ENCODE results near the gene CROCC2. TPM values are rescaled to one million over a fixed set of nuclear protein-coding genes. Genes with fewer than 3 reads are reported as not detected.

The CROCC2 gene
- total RNA-seq, 1 donor from 2014 or later, result not detected

DNA sequence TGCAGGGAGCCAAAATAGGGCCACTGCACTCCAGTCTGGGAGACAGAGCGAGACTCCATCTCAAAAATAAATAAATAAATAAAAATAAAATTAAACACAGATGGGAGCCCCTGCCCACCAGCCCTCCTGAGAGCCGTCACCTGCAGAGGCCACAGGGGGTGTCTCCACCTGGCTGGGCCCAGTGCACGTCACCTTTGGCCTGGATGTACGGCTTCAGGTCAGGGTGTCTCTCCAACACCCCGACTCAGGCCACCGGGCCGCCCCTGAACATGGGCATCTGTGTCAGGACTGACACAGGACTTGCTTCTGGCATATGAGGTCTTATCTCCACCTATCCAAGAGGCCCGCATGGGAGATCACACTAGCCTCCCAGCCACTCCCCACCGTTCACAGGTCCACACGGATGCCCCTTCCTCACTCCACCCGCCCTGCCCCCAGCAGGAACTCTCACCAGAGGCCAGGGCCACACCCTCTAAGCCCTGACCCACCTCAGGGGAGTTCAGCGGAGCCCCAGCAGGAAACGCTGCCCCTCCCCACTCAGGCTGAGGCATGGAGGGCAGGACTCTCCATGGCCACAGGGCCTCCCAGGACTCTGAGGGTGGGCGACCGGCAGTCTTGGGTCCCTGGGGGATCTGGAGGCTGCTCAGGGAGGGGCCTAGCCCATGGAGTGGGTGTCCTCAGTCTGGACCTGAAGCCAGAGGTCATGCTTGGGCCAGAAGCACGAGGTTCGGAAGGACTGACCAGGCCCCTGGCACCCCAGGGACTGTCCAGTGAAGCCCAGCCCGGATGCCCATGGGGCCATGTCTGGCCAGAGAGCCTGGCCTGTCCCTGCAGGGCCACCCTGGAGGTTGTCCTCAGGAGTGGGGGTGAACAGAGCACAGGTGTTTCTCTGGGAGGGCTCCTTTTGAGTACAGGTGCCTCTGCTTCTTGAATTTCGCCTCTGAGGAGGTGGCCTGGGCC is 1.6 kb upstream of the CROCC2 start:
- no peak for DNase-seq (ENCODE audit: extremely low read depth, low read depth, low spot score)

DNA sequence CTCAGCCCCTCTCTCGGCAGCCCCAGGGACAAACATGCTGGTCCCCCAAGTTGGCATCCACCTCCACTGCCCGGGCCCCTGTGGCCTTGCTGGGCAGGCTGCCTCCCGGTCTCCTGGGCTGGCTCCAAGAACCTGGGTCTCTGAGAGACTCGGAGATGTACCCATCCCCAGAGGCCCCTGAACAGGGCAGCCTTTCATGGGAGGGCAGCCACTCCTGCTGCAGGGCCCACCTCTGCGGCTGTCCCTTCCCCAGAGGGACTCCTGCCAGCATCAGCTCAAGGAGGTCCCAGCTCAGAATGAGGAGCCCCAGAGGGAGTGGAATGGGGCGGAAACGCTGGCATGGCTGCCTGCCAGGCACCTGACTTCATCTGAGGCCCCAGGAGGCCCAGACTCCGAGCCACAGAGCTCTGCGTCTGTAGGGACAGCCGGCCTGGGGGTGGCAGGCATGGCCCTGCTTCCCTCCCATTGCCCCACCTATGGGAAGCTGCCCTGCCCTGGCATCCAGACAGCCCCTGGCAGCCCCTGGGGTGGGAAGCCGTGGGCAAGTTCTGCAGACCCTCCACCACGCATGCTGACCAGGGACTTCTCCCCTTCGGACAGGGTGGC is 857 bp upstream of the CROCC2 start:
- no peak for DNase-seq (ENCODE audit: extremely low read depth, low read depth, low spot score)

DNA sequence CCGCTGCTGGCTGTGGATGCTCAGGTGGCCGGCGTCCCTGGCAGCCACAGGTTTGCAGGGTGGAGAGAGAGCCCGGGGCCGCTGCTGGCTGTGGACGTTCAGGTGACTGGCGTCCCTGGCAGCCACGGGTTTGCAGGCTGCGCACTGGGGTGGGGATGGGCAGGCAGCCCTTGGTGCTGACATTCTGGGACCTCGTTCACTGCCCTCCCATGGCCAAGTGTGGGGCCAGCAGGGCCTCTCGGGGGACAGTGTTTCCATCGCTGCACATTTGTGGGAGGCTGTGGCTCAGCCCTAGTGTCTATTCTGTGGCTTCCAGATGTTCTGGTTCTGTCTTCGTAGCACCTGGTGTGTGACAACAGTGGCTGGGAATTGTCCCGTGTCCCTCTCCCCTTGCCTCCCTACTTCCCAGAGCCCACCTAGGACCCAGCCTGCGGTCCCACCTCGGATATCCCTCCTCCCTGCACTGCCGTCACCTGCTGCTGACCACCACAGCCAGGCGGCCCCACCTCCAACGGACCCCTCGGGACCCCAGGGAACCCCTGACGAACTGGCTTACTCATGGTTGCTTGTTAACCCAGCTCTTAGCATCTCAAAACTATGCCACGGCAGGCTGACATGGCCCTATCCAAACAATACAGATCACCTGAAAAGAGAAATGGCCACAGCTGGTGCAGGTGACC is 915 bp downstream of the CROCC2 start:
- DNase-seq (ENCODE audit: extremely low read depth, low read depth, low spot score), result no peak

GRCh38 chr2:240909216-240909974 is 3.3 kb downstream of the CROCC2 start:
- no peak for DNase-seq (ENCODE audit: extremely low read depth, low read depth, low spot score)

DNA sequence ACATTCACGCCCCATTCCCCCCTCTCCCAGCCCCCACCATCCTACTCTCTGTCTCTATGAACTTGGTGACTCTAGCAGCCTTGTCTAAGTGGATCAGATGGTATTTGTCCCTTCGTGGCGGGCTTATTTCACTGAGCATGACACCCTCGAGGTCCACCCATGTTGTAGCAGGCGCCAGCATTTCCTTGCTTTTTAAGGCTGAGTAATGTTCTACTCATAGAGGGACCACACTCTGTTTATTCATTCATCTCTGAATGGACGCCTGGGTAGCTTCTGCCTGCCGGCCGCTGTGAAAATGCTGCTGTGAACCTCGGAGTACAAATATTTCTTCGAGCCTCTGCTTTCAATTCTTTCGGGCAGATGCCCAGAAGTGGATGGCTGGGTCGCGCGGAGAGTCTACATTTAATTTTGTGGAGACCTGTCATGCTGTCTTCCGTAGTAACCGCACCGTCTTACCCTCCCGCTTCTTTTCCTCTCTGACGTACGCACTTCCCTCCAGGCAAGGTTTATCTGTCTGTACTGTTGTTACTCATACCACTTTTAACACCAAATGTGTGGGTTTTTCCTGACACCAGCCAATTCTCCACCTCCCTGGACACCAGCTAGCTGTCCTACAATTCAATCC is 5.6 kb downstream of the CROCC2 start:
- no peak for DNase-seq (ENCODE audit: extremely low read depth, low read depth, low spot score)

GRCh38 chr2:240912878-240913809 is 7.0 kb downstream of the CROCC2 start:
- no peak for DNase-seq (ENCODE audit: extremely low read depth, low read depth, low spot score)

- no peak for DNase-seq (ENCODE audit: extremely low read depth, low read depth, low spot score)
These were observed 7.9 kb downstream of the CROCC2 start for GRCh38 chr2:240913810-240914644.

DNA sequence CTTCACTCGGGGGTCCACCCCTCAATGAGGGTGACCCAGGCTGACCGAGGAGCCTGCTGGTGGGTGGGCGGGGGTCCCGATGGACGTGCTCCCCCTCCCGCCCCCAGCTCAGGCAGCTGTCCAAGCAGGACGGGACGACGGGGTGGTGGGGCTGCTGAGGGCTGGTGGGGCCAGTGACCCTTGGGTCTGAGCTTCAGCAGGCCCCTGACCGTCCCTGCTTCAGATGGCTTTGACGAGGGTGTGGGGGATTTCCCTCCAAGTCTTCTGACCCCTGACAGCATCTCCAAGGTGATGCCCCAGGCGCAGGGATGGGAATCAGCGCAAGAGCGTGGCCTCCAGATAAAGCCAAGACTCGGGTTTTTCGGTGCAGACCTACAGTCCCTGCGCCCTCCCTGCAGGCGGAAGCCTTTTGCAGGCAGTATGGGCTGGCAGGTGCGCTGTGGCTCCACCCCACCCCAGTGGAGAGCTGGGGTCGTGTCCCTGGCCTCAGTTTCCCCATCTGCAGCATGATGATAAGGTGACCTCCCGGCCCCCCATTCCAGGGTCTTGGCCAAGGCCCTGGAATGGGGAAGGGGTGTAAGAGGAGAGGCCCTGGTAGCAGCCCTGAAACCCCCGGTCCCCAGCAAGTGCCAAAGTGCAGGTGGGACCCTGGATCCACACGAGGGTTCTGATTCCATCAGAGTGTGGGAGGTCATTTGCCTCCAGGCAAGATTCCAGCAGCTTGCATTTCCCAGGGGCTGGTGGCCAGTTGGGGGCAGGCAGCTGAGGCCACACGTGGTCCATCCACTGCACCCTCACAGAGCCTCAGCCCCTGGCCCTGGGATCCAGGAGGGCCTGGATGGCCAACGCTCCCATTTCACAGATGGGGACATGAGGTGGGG is 8.7 kb downstream of the CROCC2 start:
- no peak for DNase-seq (ENCODE audit: extremely low read depth, low read depth, low spot score)

GRCh38 chr2:240915526-240916341 is 9.6 kb downstream of the CROCC2 start:
- no peak for DNase-seq (ENCODE audit: extremely low read depth, low read depth, low spot score)

- no peak for DNase-seq (ENCODE audit: extremely low read depth, low read depth, low spot score)
These were observed 10.5 kb downstream of the CROCC2 start for GRCh38 chr2:240916571-240917008.

DNA sequence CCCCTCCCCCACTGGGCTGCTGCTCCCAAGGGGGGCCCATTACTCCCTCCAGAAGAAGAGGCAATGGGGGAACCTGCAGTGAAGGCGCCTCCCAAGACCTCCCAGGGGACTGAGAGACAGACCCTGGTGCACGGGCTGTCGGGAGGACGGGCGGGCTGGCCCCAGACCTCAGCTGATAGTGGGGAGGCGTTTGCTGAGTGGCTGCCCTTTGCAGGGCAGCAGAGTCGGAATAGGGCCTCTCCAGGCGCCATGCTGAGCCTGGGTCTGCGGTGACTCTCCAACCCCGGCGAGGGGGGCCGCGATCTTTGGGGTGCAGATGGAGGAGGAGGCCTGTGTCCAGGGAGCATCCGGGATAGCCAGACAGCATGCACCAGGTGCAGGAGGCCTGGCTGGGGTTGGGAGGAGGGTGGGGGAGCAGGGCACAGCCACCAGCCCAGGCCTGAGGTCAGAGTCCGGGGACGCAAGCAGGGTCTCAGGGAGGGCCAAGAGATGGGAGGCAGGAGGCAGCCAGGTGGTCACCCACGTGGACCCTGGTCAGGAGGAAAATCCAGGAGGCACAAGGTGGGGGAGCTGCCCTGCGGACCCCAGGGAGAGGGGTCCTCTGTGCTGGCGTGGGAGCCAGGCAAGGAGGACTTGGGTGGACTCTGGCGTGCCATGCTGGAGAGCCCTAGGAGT is 11.0 kb downstream of the CROCC2 start:
- no peak for DNase-seq (ENCODE audit: extremely low read depth, low read depth, low spot score)

DNA sequence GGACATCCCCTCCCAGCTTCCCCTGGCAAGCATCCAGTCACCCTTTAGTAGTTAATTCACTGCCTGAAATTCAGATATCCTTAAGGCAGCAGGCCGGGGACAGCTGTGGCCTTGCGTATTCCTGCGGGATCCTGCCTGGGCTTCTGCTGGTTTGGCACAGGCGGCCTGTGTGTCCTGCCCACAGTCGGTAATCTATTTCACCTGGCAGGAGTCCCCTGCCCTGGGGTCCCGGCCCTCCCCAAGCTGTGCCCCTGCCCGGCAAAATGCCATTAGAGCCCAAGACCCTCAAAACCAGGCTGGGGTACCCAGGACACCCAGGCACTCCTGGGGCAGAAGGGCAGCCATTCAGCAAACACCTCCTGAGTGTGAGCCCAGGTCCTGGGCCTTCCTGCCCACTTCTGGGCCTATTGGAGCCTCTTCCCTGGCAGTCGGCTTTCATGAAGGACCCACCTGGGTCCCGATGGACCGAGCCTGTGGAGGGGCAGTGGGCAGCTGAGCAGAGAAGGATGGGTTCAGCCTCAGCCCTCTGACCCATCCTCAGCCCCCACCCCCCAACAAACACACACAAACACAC is 11.6 kb downstream of the CROCC2 start:
- no peak for DNase-seq (ENCODE audit: extremely low read depth, low read depth, low spot score)

- DNase-seq (ENCODE audit: extremely low read depth, low read depth, low spot score), result no peak
These were observed 12.3 kb downstream of the CROCC2 start for GRCh38 chr2:240918258-240919091.

GRCh38 chr2:240919161-240919781 is 13.1 kb downstream of the CROCC2 start:
- DNase-seq (ENCODE audit: extremely low read depth, low read depth, low spot score), result no peak
